ENCODE data around the gene UFSP2. TPM values are rescaled to one million over a fixed set of nuclear protein-coding genes. Genes with fewer than 3 reads are reported as not detected.

UFSP2 gene
- 34.6 and 38.7 TPM in 2 replicates for total RNA-seq

GRCh38 chr4:185425647-185426352 lies at the start of gene UFSP2:
Gene UFSP2 (minus strand): TSS chr4:185425964. CDS start chr4:185425868, 96 bp downstream.

GRCh38 chr4:185471235-185472102 lies 45.7 kb upstream of the UFSP2 start, which contains the start of gene CCDC110:
Gene CCDC110 (minus strand): TSS chr4:185471733. CDS start chr4:185471683, 50 bp downstream.

GRCh38 chr4:185396724-185397385 lies 28.9 kb downstream of the UFSP2 start, which contains the start of gene ANKRD37:
Gene ANKRD37 (plus strand): TSS chr4:185396841. CDS start chr4:185396924, 83 bp downstream.

GRCh38 chr4:185395238-185395955 lies 30.4 kb downstream of the UFSP2 start, which contains the start of gene LRP2BP:
Gene LRP2BP (minus strand): TSS chr4:185395924. CDS start chr4:185378186, 17,738 bp downstream.

Small RNA genes lying within 50 kb of the gene (small RNA-seq; reads per million reads assigned to genes)
- not detected for gene RF00019 (ENCODE audit: low replicate concordance)

Other genes with a start within 250 kb of the UFSP2 start
- gene CFAP97, start 222.0 kb downstream of the UFSP2 start, total RNA-seq, result 43.1 and 46.5 TPM in 2 replicates
- gene SNX25, start 216.4 kb downstream of the UFSP2 start, total RNA-seq, result 28.6 and 33.3 TPM in 2 replicates
- gene LRP2BP, start 30.0 kb downstream of the UFSP2 start, total RNA-seq, result 0.22 and 0.43 TPM in 2 replicates
- gene ANKRD37, start 29.1 kb downstream of the UFSP2 start, total RNA-seq, result 3.7 and 6.4 TPM in 2 replicates
- 0.29 and 0.44 TPM in 2 replicates for gene CCDC110, start 45.8 kb upstream of the UFSP2 start, total RNA-seq
- 67.2 and 98.6 TPM in 2 replicates for gene PDLIM3, start 109.5 kb upstream of the UFSP2 start, total RNA-seq